ENCODE results near the gene ZNF428.
"Not testable (repeated sequence)": the region's sequence is repeated elsewhere in the genome, so short reads cannot be mapped to it uniquely, and the experiment has no call there.

ZNF428 gene

GRCh38 chr19:43639519-43640423 lies 20.3 kb upstream of the ZNF428 start, which contains the start of gene CADM4:
CADM4 (minus strand) TSS chr19:43639850; CDS start chr19:43639790, 60 bp downstream.
- no peak for DNase-seq

GRCh38 chr19:43638995-43639518 lies 19.6 kb upstream of the ZNF428 start:
- DNase-seq = no peak

- no peak for DNase-seq
Measured at GRCh38 chr19:43638214-43638994, 19.0 kb upstream of the ZNF428 start.

GRCh38 chr19:43636121-43636683 lies 16.8 kb upstream of the ZNF428 start:
- no peak for DNase-seq

- DNase-seq = not testable (repeated sequence)
Measured at GRCh38 chr19:43635561-43635940, 16.1 kb upstream of the ZNF428 start.

- no peak for DNase-seq
Measured at GRCh38 chr19:43634872-43635560, 15.6 kb upstream of the ZNF428 start.

GRCh38 chr19:43634506-43634871 lies 15.1 kb upstream of the ZNF428 start:
- no peak for DNase-seq

- no peak for DNase-seq
Measured at GRCh38 chr19:43634068-43634467, 14.6 kb upstream of the ZNF428 start.

GRCh38 chr19:43633520-43633919 lies 14.1 kb upstream of the ZNF428 start:
- no peak for DNase-seq

GRCh38 chr19:43631491-43631890 lies 12.1 kb upstream of the ZNF428 start:
- no peak for DNase-seq

- DNase-seq = no peak
Measured at GRCh38 chr19:43628646-43629326, 9.4 kb upstream of the ZNF428 start.

- DNase-seq = no peak
Measured at GRCh38 chr19:43626838-43627237, 7.4 kb upstream of the ZNF428 start.

- DNase-seq = peak; percentile 50
Measured at GRCh38 chr19:43625918-43626579, 6.6 kb upstream of the ZNF428 start.

- DNase-seq = peak; percentile 55
Measured at GRCh38 chr19:43624933-43625332, 5.5 kb upstream of the ZNF428 start.

- DNase-seq = no peak
Measured at GRCh38 chr19:43623889-43624670, 4.7 kb upstream of the ZNF428 start.

GRCh38 chr19:43622956-43623355 lies 3.5 kb upstream of the ZNF428 start:
- no peak for DNase-seq

- DNase-seq = no peak
Measured at GRCh38 chr19:43622070-43622469, 2.6 kb upstream of the ZNF428 start.

GRCh38 chr19:43620061-43621001 lies 902 bp upstream of the ZNF428 start:
- DNase-seq = no peak

- no peak for DNase-seq
Measured at GRCh38 chr19:43618921-43619261, 538 bp downstream of the ZNF428 start.

GRCh38 chr19:43616954-43617353 lies 2.5 kb downstream of the ZNF428 start:
- no peak for DNase-seq
